Activated CD4-positive, CD25-positive, alpha-beta regulatory T cell treated with anti-CD3 and anti-CD28 coated beads, Interleukin-2, amount 50 U/mL, for 16 hours (primary cell): Measurements from ENCODE around the gene DST.
"Not testable (repeated sequence)": the region's sequence is repeated elsewhere in the genome, so short reads cannot be mapped to it uniquely, and the experiment has no call there.

Source experiments
- DNase-seq: peaks from one replicate; pipeline ENCODE4 v3.0.0-alpha.2; 2020; ENCODE audit warnings: low read depth, low spot score

DST gene

GRCh38 chr6:56663344-56663743 is 20.7 kb upstream of the DST start:
- no peak for DNase-seq

- DNase-seq = not testable (repeated sequence)
Measured at GRCh38 chr6:56661338-56661737, 18.6 kb upstream of the DST start.

- no peak for DNase-seq
Measured at GRCh38 chr6:56660381-56660730, 17.7 kb upstream of the DST start.

GRCh38 chr6:56659721-56660380 is 17.2 kb upstream of the DST start:
- no peak for DNase-seq

GRCh38 chr6:56658326-56658725 is 15.6 kb upstream of the DST start:
- no peak for DNase-seq

- no peak for DNase-seq
Measured at GRCh38 chr6:56657354-56657753, 14.7 kb upstream of the DST start.

GRCh38 chr6:56656466-56656865 is 13.8 kb upstream of the DST start:
- DNase-seq = no peak

- no peak for DNase-seq
Measured at GRCh38 chr6:56655996-56656395, 13.3 kb upstream of the DST start.

- no peak for DNase-seq
Measured at GRCh38 chr6:56655249-56655648, 12.6 kb upstream of the DST start.

GRCh38 chr6:56652994-56653393 is 10.3 kb upstream of the DST start:
- DNase-seq = no peak

- no peak for DNase-seq
Measured at GRCh38 chr6:56652231-56652630, 9.5 kb upstream of the DST start.

- no peak for DNase-seq
Measured at GRCh38 chr6:56650191-56650590, 7.5 kb upstream of the DST start.

GRCh38 chr6:56649782-56650181 is 7.1 kb upstream of the DST start:
- no peak for DNase-seq

GRCh38 chr6:56649053-56649769 is 6.5 kb upstream of the DST start:
- no peak for DNase-seq

GRCh38 chr6:56647172-56647762 is 4.6 kb upstream of the DST start:
- DNase-seq = no peak

- DNase-seq = no peak
Measured at GRCh38 chr6:56644366-56644765, 1.7 kb upstream of the DST start.

GRCh38 chr6:56643379-56644089 is 845 bp upstream of the DST start:
- DNase-seq = no peak

- no peak for DNase-seq
Measured at GRCh38 chr6:56640374-56640773, 2.3 kb downstream of the DST start.

GRCh38 chr6:56638760-56639159 is 3.9 kb downstream of the DST start:
- DNase-seq = no peak

- DNase-seq = no peak
Measured at GRCh38 chr6:56637640-56638039, 5.0 kb downstream of the DST start.

- DNase-seq = no peak
Measured at GRCh38 chr6:56628105-56628504, 14.6 kb downstream of the DST start.

- no peak for DNase-seq
Measured at GRCh38 chr6:56625356-56625755, 17.3 kb downstream of the DST start.

GRCh38 chr6:56624728-56625069 is 18.0 kb downstream of the DST start:
- no peak for DNase-seq
